Upper lobe of left lung (tissue), 4 donors: ENCODE results near the gene PRDM16.

Experiments
- POLR2AphosphoS5 ChIP-seq, 2 donors: sonication (generic); formaldehyde crosslinking; IDR thresholded peaks; one replicate each; pipeline ENCODE4 v1.5.1; 2017; ENCODE audit warnings: antibody characterized with exemption in 2 of 2
- TF ChIP-seq, protein P1 (sequence below), 6 experiments: fragments of 450-650 bp in 4 of 6; fragments of 200-600 bp in 2 of 6; sonication (generic) in 2 of 6; IDR thresholded peaks; one replicate each; pipeline ENCODE4 v1.5.1; 2016 to 2019; ENCODE audit warnings: antibody characterized with exemption in 6 of 6

DNA sequence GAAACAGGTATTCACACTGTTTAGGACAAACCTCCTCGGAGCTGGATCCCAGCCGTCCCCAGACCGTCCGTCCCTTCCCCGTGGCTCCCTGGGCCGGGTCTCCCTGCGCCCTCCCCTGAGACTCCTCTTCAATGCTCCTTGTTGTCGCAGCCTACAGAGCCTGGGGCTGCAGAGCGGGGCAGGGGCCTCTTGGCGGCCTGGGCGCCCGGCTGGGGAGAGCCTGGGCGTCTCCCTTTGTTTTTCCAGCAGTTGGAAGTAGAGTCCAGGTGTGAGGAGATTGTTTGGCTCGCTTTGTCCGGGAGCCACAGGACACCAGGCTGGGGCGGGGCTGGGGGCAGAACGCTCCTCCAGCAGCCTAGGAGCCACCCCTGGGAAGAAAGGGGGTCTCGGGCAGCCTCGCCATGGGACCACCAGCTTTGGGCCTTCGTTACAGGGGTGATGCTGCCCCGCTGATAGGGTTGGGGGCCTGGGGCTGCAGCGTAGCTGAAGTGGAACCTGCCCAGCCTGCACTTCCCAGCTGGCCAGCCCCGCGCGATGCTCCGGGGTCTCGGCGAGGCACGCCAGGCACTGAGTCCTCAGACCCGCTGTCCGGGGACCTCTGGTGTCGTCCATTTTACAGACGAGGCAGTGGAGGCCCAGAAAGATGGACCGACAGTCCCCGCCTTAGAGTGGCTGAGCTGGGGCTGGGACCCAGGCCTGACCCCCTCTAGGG is 66.9 kb downstream of the PRDM16 start:
- TF ChIP-seq, protein P1, sequence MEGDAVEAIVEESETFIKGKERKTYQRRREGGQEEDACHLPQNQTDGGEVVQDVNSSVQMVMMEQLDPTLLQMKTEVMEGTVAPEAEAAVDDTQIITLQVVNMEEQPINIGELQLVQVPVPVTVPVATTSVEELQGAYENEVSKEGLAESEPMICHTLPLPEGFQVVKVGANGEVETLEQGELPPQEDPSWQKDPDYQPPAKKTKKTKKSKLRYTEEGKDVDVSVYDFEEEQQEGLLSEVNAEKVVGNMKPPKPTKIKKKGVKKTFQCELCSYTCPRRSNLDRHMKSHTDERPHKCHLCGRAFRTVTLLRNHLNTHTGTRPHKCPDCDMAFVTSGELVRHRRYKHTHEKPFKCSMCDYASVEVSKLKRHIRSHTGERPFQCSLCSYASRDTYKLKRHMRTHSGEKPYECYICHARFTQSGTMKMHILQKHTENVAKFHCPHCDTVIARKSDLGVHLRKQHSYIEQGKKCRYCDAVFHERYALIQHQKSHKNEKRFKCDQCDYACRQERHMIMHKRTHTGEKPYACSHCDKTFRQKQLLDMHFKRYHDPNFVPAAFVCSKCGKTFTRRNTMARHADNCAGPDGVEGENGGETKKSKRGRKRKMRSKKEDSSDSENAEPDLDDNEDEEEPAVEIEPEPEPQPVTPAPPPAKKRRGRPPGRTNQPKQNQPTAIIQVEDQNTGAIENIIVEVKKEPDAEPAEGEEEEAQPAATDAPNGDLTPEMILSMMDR (IDR thresholded peaks at IDR 0.05) = no peak
- no peak for TF ChIP-seq POLR2AphosphoS5 (IDR thresholded peaks at IDR 0.05)
